GM21619 (cell line): ENCODE results near the gene KCNMB1.

ENCODE experiments used
- ATAC-seq: cut with Tn5 transposase; IDR thresholded peaks from one replicate; pipeline ENCODE4 v1.9.1; 2021; ENCODE audit not compliant: unreplicated experiment

The KCNMB1 gene

GRCh38 chr5:170416526-170416925 is 27.4 kb upstream of the KCNMB1 start:
- ATAC-seq = no peak

GRCh38 chr5:170414786-170415185 is 25.6 kb upstream of the KCNMB1 start:
- ATAC-seq = no peak

GRCh38 chr5:170413897-170414296 is 24.7 kb upstream of the KCNMB1 start:
- no peak for ATAC-seq

- ATAC-seq = no peak
These were observed 21.9 kb upstream of the KCNMB1 start for GRCh38 chr5:170411100-170411499.

- no peak for ATAC-seq
These were observed 21.2 kb upstream of the KCNMB1 start for GRCh38 chr5:170410401-170410800.

GRCh38 chr5:170408877-170409660 is 19.9 kb upstream of the KCNMB1 start:
- ATAC-seq = no peak

- no peak for ATAC-seq
These were observed 19.1 kb upstream of the KCNMB1 start for GRCh38 chr5:170408226-170408625.

GRCh38 chr5:170407062-170407461 is 17.9 kb upstream of the KCNMB1 start:
- ATAC-seq = no peak

GRCh38 chr5:170405817-170406216 is 16.6 kb upstream of the KCNMB1 start:
- no peak for ATAC-seq

- no peak for ATAC-seq
These were observed 15.2 kb upstream of the KCNMB1 start for GRCh38 chr5:170404398-170404797.

- no peak for ATAC-seq
These were observed 14.5 kb upstream of the KCNMB1 start for GRCh38 chr5:170403675-170404074.

- ATAC-seq = no peak
These were observed 13.3 kb upstream of the KCNMB1 start for GRCh38 chr5:170402508-170402907.

- no peak for ATAC-seq
These were observed 7.9 kb upstream of the KCNMB1 start for GRCh38 chr5:170397059-170397458.

- no peak for ATAC-seq
These were observed 4.8 kb upstream of the KCNMB1 start for GRCh38 chr5:170393958-170394357.

- no peak for ATAC-seq
These were observed 4.1 kb upstream of the KCNMB1 start for GRCh38 chr5:170393235-170393634.

GRCh38 chr5:170390472-170390871 is 1.3 kb upstream of the KCNMB1 start:
- no peak for ATAC-seq

- ATAC-seq = no peak
These were observed 354 bp upstream of the KCNMB1 start for GRCh38 chr5:170389550-170389892.

GRCh38 chr5:170387775-170388639 is 1.2 kb downstream of the KCNMB1 start:
- no peak for ATAC-seq

- ATAC-seq = no peak
These were observed 2.3 kb downstream of the KCNMB1 start for GRCh38 chr5:170386743-170387395.

- ATAC-seq = no peak
These were observed 5.9 kb downstream of the KCNMB1 start for GRCh38 chr5:170383227-170383626.

GRCh38 chr5:170382790-170383189 is 6.4 kb downstream of the KCNMB1 start:
- no peak for ATAC-seq
